Posterior cingulate gyrus (tissue), 11 donors: ENCODE measurements around the gene ADAM21.
"Not testable (repeated sequence)": the region's sequence is repeated elsewhere in the genome, so short reads cannot be mapped to it uniquely, and the experiment has no call there.

Experiments
- DNase-seq, 10 donors: peaks; one replicate each; pipeline versions ENCODE4 v3.0.0 to v3.0.0-alpha.2; 2020 to 2021; ENCODE audit warnings: mixed read lengths in 3 of 10
- intact Hi-C: fragments of 100-400 bp; cut with DNase I; formaldehyde crosslinking; loops from one replicate; pipeline ENCODE4 v1.15.1; 2023

Gene ADAM21

GRCh38 chr14:70451874-70452273 lies at the start of gene ADAM21:
ADAM21 (plus strand) TSS chr14:70452174; CDS start chr14:70457500, 5,326 bp downstream.
- intact Hi-C loops = no loop called here
- DNase-seq = no peak

GRCh38 chr14:70403335-70403734 lies 48.6 kb upstream of the ADAM21 start:
- intact Hi-C loops, DNase-seq: not testable (repeated sequence)

- intact Hi-C loops, DNase-seq: not testable (repeated sequence)
Measured at GRCh38 chr14:70406216-70406615, 45.8 kb upstream of the ADAM21 start.

GRCh38 chr14:70407621-70408020 lies 44.4 kb upstream of the ADAM21 start:
- DNase-seq = no peak
- intact Hi-C loops = no loop called here

- no peak for DNase-seq
- intact Hi-C loops = no loop called here
Measured at GRCh38 chr14:70415788-70416187, 36.2 kb upstream of the ADAM21 start.

- no peak for DNase-seq
- intact Hi-C loops = no loop called here
Measured at GRCh38 chr14:70416338-70416724, 35.6 kb upstream of the ADAM21 start.

GRCh38 chr14:70416725-70417349 lies 35.1 kb upstream of the ADAM21 start, which contains the start of gene SYNJ2BP:
SYNJ2BP (minus strand) TSS chr14:70417090; CDS start chr14:70416963, 127 bp downstream.
- intact Hi-C loops = no loop called here
- peak; percentile 63 to 95 (median 80) for DNase-seq

- DNase-seq, intact Hi-C loops: not testable (repeated sequence)
Measured at GRCh38 chr14:70419270-70419931, 32.6 kb upstream of the ADAM21 start.

GRCh38 chr14:70422538-70422937 lies 29.4 kb upstream of the ADAM21 start:
- intact Hi-C loops = no loop called here
- DNase-seq = no peak

GRCh38 chr14:70425354-70425753 lies 26.6 kb upstream of the ADAM21 start:
- intact Hi-C loops = no loop called here
- no peak for DNase-seq

- DNase-seq, intact Hi-C loops: not testable (repeated sequence)
Measured at GRCh38 chr14:70426555-70426954, 25.4 kb upstream of the ADAM21 start.

GRCh38 chr14:70436867-70437266 lies 15.1 kb upstream of the ADAM21 start:
- no peak for DNase-seq
- intact Hi-C loops = no loop called here

GRCh38 chr14:70441641-70442040 lies 10.3 kb upstream of the ADAM21 start:
- intact Hi-C loops = no loop called here
- no peak for DNase-seq

GRCh38 chr14:70442750-70443149 lies 9.2 kb upstream of the ADAM21 start:
- no peak for DNase-seq
- intact Hi-C loops = no loop called here

- no peak for DNase-seq
- intact Hi-C loops = no loop called here
Measured at GRCh38 chr14:70448633-70449340, 3.2 kb upstream of the ADAM21 start.

GRCh38 chr14:70454731-70455130 lies 2.8 kb downstream of the ADAM21 start:
- no peak for DNase-seq
- intact Hi-C loops = no loop called here

GRCh38 chr14:70468731-70469130 lies 16.8 kb downstream of the ADAM21 start:
- DNase-seq = no peak
- intact Hi-C loops = no loop called here

GRCh38 chr14:70470863-70471563 lies 19.0 kb downstream of the ADAM21 start:
- intact Hi-C loops, DNase-seq: not testable (repeated sequence)

- intact Hi-C loops = no loop called here
- no peak for DNase-seq
Measured at GRCh38 chr14:70472253-70473159, 20.5 kb downstream of the ADAM21 start.

- intact Hi-C loops = no loop called here
Measured at GRCh38 chr14:70473825-70474224, 21.9 kb downstream of the ADAM21 start.

More at GRCh38 chr14:70473825-70474224, 21.9 kb downstream of the ADAM21 start:
- no peak for DNase-seq
